Neuronal stem cell (in vitro differentiated cells): ENCODE measurements around the gene FYN.
A peak's percentile ranks its signal among the peaks of the same experiment; 100 is the strongest.

Experiments
- DNase-seq: peaks from one replicate; pipeline ENCODE4 v3.0.0-alpha.2; 2013; ENCODE audit warnings: low spot score
- H2AFZ ChIP-seq: one replicate; pipeline ENCODE4 v1.6.1; 2013; ENCODE audit warnings: mild to moderate bottlenecking, low read length, inconsistent platforms
- H2AK5ac ChIP-seq: 2 replicates; pipeline ENCODE4 v1.6.1; 2013; ENCODE audit warnings: low read depth, mild to moderate bottlenecking, inconsistent platforms, low read length, moderate library complexity, mixed read lengths
- H2BK120ac ChIP-seq: 2 replicates; pipeline ENCODE4 v1.6.1; 2013; ENCODE audit warnings: low read depth, mild to moderate bottlenecking, inconsistent platforms, low read length, moderate library complexity, mixed read lengths
- H2BK12ac ChIP-seq: one replicate; pipeline ENCODE4 v1.6.1; 2013; ENCODE audit warnings: low read length, inconsistent platforms
- H2BK15ac ChIP-seq: 2 replicates; pipeline ENCODE4 v1.6.1; 2013; ENCODE audit warnings: mild to moderate bottlenecking, low read length, inconsistent platforms, mixed read lengths
- H2BK5ac ChIP-seq: one replicate; pipeline ENCODE4 v1.6.1; 2013; ENCODE audit warnings: inconsistent platforms, mild to moderate bottlenecking, low read length, moderate library complexity
- H3K14ac ChIP-seq: one replicate; pipeline ENCODE4 v1.6.1; 2013; ENCODE audit warnings: low read length, inconsistent platforms
- H3K18ac ChIP-seq: 2 replicates; pipeline ENCODE4 v1.6.1; 2013; ENCODE audit warnings: low read length, inconsistent platforms
- H3K23ac ChIP-seq: 2 replicates; pipeline ENCODE4 v1.6.1; 2013; ENCODE audit warnings: low read depth, mild to moderate bottlenecking, mixed read lengths, low read length, inconsistent platforms; ENCODE audit not compliant: poor library complexity
- H3K27ac ChIP-seq: replicated peaks from 3 replicates; pipeline ENCODE4 v1.5.1; 2013; ENCODE audit warnings: low read length, inconsistent platforms
- H3K27me3 ChIP-seq, 3 experiments: 2 replicates each; pipeline ENCODE4 v1.6.1; 2013; ENCODE audit warnings: low read length in 3 of 3, mild to moderate bottlenecking in 2 of 3, inconsistent platforms in 1 of 3, low read depth in 1 of 3, mixed read lengths in 1 of 3, moderate library complexity in 1 of 3; ENCODE audit not compliant: control insufficient read depth in 3 of 3, insufficient read depth in 3 of 3
- H3K36me3 ChIP-seq, 2 donors: replicated peaks in 1 of 2; 2 replicates each; pipeline ENCODE4 v1.6.1; 2013; ENCODE audit warnings: low read length in 2 of 2; ENCODE audit not compliant: control insufficient read depth in 2 of 2, insufficient read depth in 2 of 2
- H3K4ac ChIP-seq: 2 replicates; pipeline ENCODE4 v1.6.1; 2013; ENCODE audit warnings: inconsistent platforms, mild to moderate bottlenecking, low read length, moderate library complexity
- H3K4me1 ChIP-seq, 2 donors: 1 replicate in 1 of 2; 2 replicates in 1 of 2; pipeline ENCODE4 v1.6.1; 2013; ENCODE audit warnings: low read length in 2 of 2, low read depth in 1 of 2; ENCODE audit not compliant: control insufficient read depth in 2 of 2, insufficient read depth in 1 of 2
- H3K4me2 ChIP-seq: one replicate; pipeline ENCODE4 v1.6.1; 2013; ENCODE audit warnings: mild to moderate bottlenecking, low read length, inconsistent platforms; ENCODE audit not compliant: insufficient read depth, poor library complexity, severe bottlenecking
- H3K4me3 ChIP-seq, 2 donors: 2 replicates each; pipeline ENCODE4 v1.5.1; 2013; ENCODE audit warnings: low read length in 2 of 2, mild to moderate bottlenecking in 2 of 2, inconsistent platforms in 1 of 2, moderate library complexity in 1 of 2
- H3K79me1 ChIP-seq: one replicate; pipeline ENCODE4 v1.6.1; 2013; ENCODE audit warnings: low read depth, mild to moderate bottlenecking, inconsistent platforms, low read length, moderate library complexity
- H3K9ac ChIP-seq: one replicate; pipeline ENCODE4 v1.6.1; 2013; ENCODE audit warnings: mild to moderate bottlenecking, low read depth, low read length, inconsistent platforms; ENCODE audit not compliant: poor library complexity
- H3K9me3 ChIP-seq, 2 donors: replicated peaks in 1 of 2; 2 replicates each; pipeline versions ENCODE3 to v1.6.1; 2013; ENCODE audit warnings: low read length in 2 of 2, mild to moderate bottlenecking in 2 of 2, inconsistent platforms in 1 of 2, low read depth in 1 of 2, mixed read lengths in 1 of 2, moderate library complexity in 1 of 2; ENCODE audit not compliant: control insufficient read depth in 2 of 2, insufficient read depth in 1 of 2
- H4K8ac ChIP-seq: one replicate; pipeline ENCODE4 v1.6.1; 2013; ENCODE audit warnings: low read depth, mild to moderate bottlenecking, inconsistent platforms, low read length, moderate library complexity
- H4K91ac ChIP-seq: one replicate; pipeline ENCODE4 v1.6.1; 2013; ENCODE audit warnings: low read length, low read depth, mild to moderate bottlenecking, inconsistent platforms; ENCODE audit not compliant: poor library complexity
- WGBS, 2 donors: extraction: QIAGEN DNeasy Blood & Tissue Kit; methylation state at CpG; one replicate each; pipeline ENCODE4 v1.1.7; 2013; ENCODE audit warnings: missing lambda C conversion rate in 2 of 2, mixed read lengths in 1 of 2; ENCODE audit not compliant: insufficient read length in 2 of 2, insufficient replicate concordance in 1 of 2; ENCODE audit errors: extremely low coverage in 2 of 2; 5-methylcytosine and 5-hydroxymethylcytosine counted together

The FYN gene

GRCh38 chr6:111806561-111807497, 66.4 kb downstream of the FYN start:
- H2AK5ac ChIP-seq = no peak overlapping the region
- peaks cover 0 to 99% of the 10 kb centered on the region in 2 donors for H3K36me3 ChIP-seq
- no peak overlapping the region for H2AFZ ChIP-seq

GRCh38 chr6:111806165-111806547, 67.1 kb downstream of the FYN start:
- Histone ChIP-seq H4K8ac (no peak overlapping the region), H3K4ac (no peak overlapping the region), H3K9me3 (no peaks in the 10 kb centered on the region), H2BK5ac (no peak overlapping the region), H2BK120ac (no peak overlapping the region), H3K23ac (no peak overlapping the region), H3K18ac (peak overlapping the region; percentile 9), H3K4me3 (no peak overlapping the region), H3K14ac (no peak overlapping the region), H3K79me1 (no peaks in the 10 kb centered on the region), H4K91ac (no peak overlapping the region), H3K9ac (no peak overlapping the region), H3K27me3 (no peaks in the 10 kb centered on the region), H3K36me3 (peaks cover 0 to 99% of the 10 kb centered on the region in 2 donors), H2BK15ac (no peak overlapping the region), H3K27ac (no peak overlapping the region), H3K4me2 (no peak overlapping the region), H2AFZ (no peak overlapping the region), H2BK12ac (no peak overlapping the region), H3K4me1 (peaks cover 15 to 25% of the 10 kb centered on the region in 2 donors), H2AK5ac (no peak overlapping the region)
- no peak for DNase-seq
- no CpG with 5 or more reads among the region's 5 CpGs for WGBS, 2 donors

More at GRCh38 chr6:111806561-111807497, 66.4 kb downstream of the FYN start:
- Histone ChIP-seq H2BK12ac (no peak overlapping the region), H3K4ac (no peak overlapping the region), H3K9me3 (no peaks in the 10 kb centered on the region), H3K79me1 (no peaks in the 10 kb centered on the region), H2BK15ac (no peak overlapping the region), H2BK120ac (no peak overlapping the region), H4K91ac (no peak overlapping the region), H2BK5ac (no peak overlapping the region), H3K27ac (no peak overlapping the region), H3K27me3 (no peaks in the 10 kb centered on the region), H3K23ac (no peak overlapping the region), H3K4me1 (peaks cover 15 to 25% of the 10 kb centered on the region in 2 donors), H3K14ac (no peak overlapping the region), H3K4me3 (no peak overlapping the region), H3K4me2 (no peak overlapping the region), H4K8ac (no peak overlapping the region), H3K9ac (no peak overlapping the region), H3K18ac (no peak overlapping the region)
- no peak for DNase-seq
- no CpG with 5 or more reads among the region's 9 CpGs for WGBS, 2 donors

GRCh38 chr6:111805511-111806164, 67.6 kb downstream of the FYN start:
- Histone ChIP-seq H3K14ac (no peak overlapping the region), H2AFZ (no peak overlapping the region), H2AK5ac (no peak overlapping the region), H3K23ac (no peak overlapping the region), H2BK120ac (no peak overlapping the region), H2BK15ac (no peak overlapping the region), H3K4me3 (no peak overlapping the region), H3K18ac (peak overlapping the region; percentile 49), H4K8ac (no peak overlapping the region), H2BK12ac (no peak overlapping the region), H2BK5ac (no peak overlapping the region), H4K91ac (no peak overlapping the region), H3K4ac (no peak overlapping the region), H3K27me3 (no peaks in the 10 kb centered on the region), H3K9me3 (no peaks in the 10 kb centered on the region), H3K36me3 (peaks cover 0 to 99% of the 10 kb centered on the region in 2 donors), H3K4me1 (peaks cover 15 to 26% of the 10 kb centered on the region in 2 donors), H3K27ac (no peak overlapping the region), H3K79me1 (no peaks in the 10 kb centered on the region), H3K9ac (no peak overlapping the region), H3K4me2 (no peak overlapping the region)
- no peak for DNase-seq
- WGBS, 2 donors = no CpG with 5 or more reads among the region's 7 CpGs

- Histone ChIP-seq H2BK15ac (no peak overlapping the region), H2AK5ac (no peak overlapping the region), H4K8ac (no peak overlapping the region), H3K23ac (no peak overlapping the region), H3K4me2 (no peak overlapping the region), H3K14ac (no peak overlapping the region), H3K9ac (no peak overlapping the region), H3K27me3 (no peaks in the 10 kb centered on the region), H3K79me1 (peaks cover under 1% of the 10 kb centered on the region), H3K27ac (no peak overlapping the region), H2BK12ac (no peak overlapping the region), H2BK120ac (no peak overlapping the region), H3K4me3 (no peak overlapping the region), H3K18ac (no peak overlapping the region), H2BK5ac (no peak overlapping the region), H3K4ac (no peak overlapping the region), H3K9me3 (no peaks in the 10 kb centered on the region), H3K36me3 (peaks cover 0 to 99% of the 10 kb centered on the region in 2 donors), H3K4me1 (peaks cover 15 to 26% of the 10 kb centered on the region in 2 donors), H2AFZ (no peak overlapping the region), H4K91ac (no peak overlapping the region)
- no CpG with 5 or more reads among the region's 8 CpGs for WGBS, 2 donors
- DNase-seq = no peak
Observed at GRCh38 chr6:111804627-111805235, 68.5 kb downstream of the FYN start.
